Mammary epithelial cell (primary cell): ENCODE measurements around the gene NETO1.
A peak's percentile ranks its signal among the peaks of the same experiment; 100 is the strongest.

Source experiments
- CTCF ChIP-seq, 2 donors: IDR thresholded peaks in 1 of 2; conservative IDR thresholded peaks in 1 of 2; 2 replicates each; pipeline ENCODE4 v1.5.1; 2011 to 2012; ENCODE audit warnings: inconsistent platforms in 2 of 2, low read length in 2 of 2, mild to moderate bottlenecking in 2 of 2, control low read depth in 1 of 2, low read depth in 1 of 2; ENCODE audit not compliant: insufficient read depth in 1 of 2; ENCODE audit errors: extremely low read depth in 1 of 2
- EZH2 ChIP-seq: IDR thresholded peaks from 2 replicates; pipeline ENCODE4 v1.6.1; 2012; ENCODE audit warnings: low read length, inconsistent platforms, borderline replicate concordance

- no peak for TF ChIP-seq CTCF (conservative IDR thresholded peaks at IDR 0.05 in 1 of 2, IDR thresholded peaks at IDR 0.05 in 1 of 2; ENCODE audit: extremely low read depth in 1 of 2, insufficient read depth in 1 of 2, low read depth in 1 of 2, low read length in 2 of 2)
- TF ChIP-seq EZH2, result peak; percentile 43
Measured at GRCh38 chr18:72866901-72867745, 664 bp downstream of the NETO1 start.
